ENCODE measurements around the gene FAM228B. TPM values are rescaled to one million over a fixed set of nuclear protein-coding genes. Genes with fewer than 3 reads are reported as not detected.
"Not testable (repeated sequence)": the region's sequence is repeated elsewhere in the genome, so short reads cannot be mapped to it uniquely, and the experiment has no call there.

Gene FAM228B
- total and polyA plus RNA-seq, 2 donors (not counting 1 experiment from before 2014, with no cell fraction given) = 9.8 to 47.2 TPM

- H3K27me3 ChIP-seq (replicated peaks in 1 of 4; ENCODE audit: control extremely low read depth in 1 of 4, control insufficient read depth in 3 of 4, insufficient read depth in 4 of 4, low read length in 3 of 4) = no peaks in the 10 kb centered on the region
- intact Hi-C loops (cut with micrococcal nuclease) = no loop called here
- no peaks in the 10 kb centered on the region for H4K20me1 ChIP-seq (ENCODE audit: control insufficient read depth, insufficient read depth, low read length, poor library complexity, severe bottlenecking)
- H3K27me3 Mint-ChIP-seq = no peaks in the 10 kb centered on the region
- H3K4me1 Mint-ChIP-seq = no peaks in the 10 kb centered on the region
- TF ChIP-seq EZH2 (IDR thresholded peaks at IDR 0.05; ENCODE audit: borderline replicate concordance, insufficient read depth, low read depth, low read length, poor library complexity, severe bottlenecking) (no peak), CTCF (IDR thresholded peaks at IDR 0.05) (no peak)
- H3K4me3 ChIP-seq (ENCODE audit: control extremely low read depth in 1 of 5, extremely low read depth in 1 of 5, insufficient read depth in 1 of 5, low read depth in 2 of 5, low read length in 4 of 5) = no peak overlapping the region
- H3K9ac ChIP-seq (ENCODE audit: low read length) = no peak overlapping the region
- H2AFZ ChIP-seq (ENCODE audit: insufficient read depth, low read depth, low read length, poor library complexity, severe bottlenecking) = no peak overlapping the region
- CTCF ChIA-PET = interaction anchor here (0.6 to 0.7 kb wide), 2 partner anchors 19 to 70 kb away, joined by 3 to 6 read pairs; no protein-coding TSS in a partner anchor
- no peaks in the 10 kb centered on the region for H3K36me3 ChIP-seq (replicated peaks in 1 of 2; ENCODE audit: control extremely low read depth in 1 of 2, control insufficient read depth in 1 of 2, extremely low read depth in 1 of 2, insufficient read depth in 2 of 2, low read length in 1 of 2)
- peaks cover 3% of the 10 kb centered on the region for H3K9me3 Mint-ChIP-seq (ENCODE audit: insufficient read depth)
- 100% methylated on average over 1 of the region's 3 CpGs for WGBS (ENCODE audit: insufficient coverage)
- DNase-seq (no peak), ATAC-seq (ENCODE audit: low read depth) (no peak)
- POLR2A ChIA-PET = no interaction called here
- H3K79me2 ChIP-seq (ENCODE audit: control insufficient read depth, insufficient read depth, low read length) = peaks cover 9% of the 10 kb centered on the region
- peaks cover 0 to 8% (median 1%) of the 10 kb centered on the region in 3 donors for H3K9me3 ChIP-seq (ENCODE audit: control extremely low read depth in 1 of 3, control insufficient read depth in 2 of 3, insufficient read depth in 1 of 3, low read length in 2 of 3)
- H3K4me1 ChIP-seq (ENCODE audit: control insufficient read depth in 2 of 2, insufficient read depth in 2 of 2, low read length in 2 of 2) = no peaks in the 10 kb centered on the region
- H3K4me3 Mint-ChIP-seq = no peak overlapping the region
- no peak overlapping the region for H3K27ac ChIP-seq (ENCODE audit: low read length in 2 of 2)
- no peak overlapping the region for H3K27ac Mint-ChIP-seq
- no peak overlapping the region for H3K4me2 ChIP-seq (replicated peaks; ENCODE audit: low read depth, low read length, poor library complexity, severe bottlenecking)
These were observed 9.3 kb downstream of the FAM228B start for GRCh38 chr2:24132543-24132942.

DNA sequence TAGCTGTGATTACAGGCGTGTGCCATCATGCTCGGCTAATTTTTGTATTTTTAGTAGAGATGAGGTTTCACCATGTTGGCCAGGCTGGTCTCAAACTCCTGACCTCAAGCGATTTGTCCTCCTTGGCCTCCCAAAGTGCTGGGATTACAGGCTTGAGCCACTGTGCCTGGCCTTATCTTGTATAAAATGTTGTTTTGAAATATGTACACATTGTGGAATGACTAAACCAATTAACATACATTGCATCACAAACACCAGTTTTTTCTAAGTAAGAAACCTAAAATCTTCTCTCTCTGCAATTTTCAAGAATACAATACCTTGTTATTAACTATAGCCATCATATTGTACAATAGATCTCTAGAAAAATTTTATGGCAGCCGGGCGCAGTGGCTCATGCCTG, 17.0 kb downstream of the FAM228B start:
- H3K27me3 ChIP-seq (replicated peaks in 1 of 4; ENCODE audit: control extremely low read depth in 1 of 4, control insufficient read depth in 3 of 4, insufficient read depth in 4 of 4, low read length in 3 of 4); H4K20me1 ChIP-seq (ENCODE audit: control insufficient read depth, insufficient read depth, low read length, poor library complexity, severe bottlenecking); POLR2A ChIA-PET; H3K79me2 ChIP-seq (ENCODE audit: control insufficient read depth, insufficient read depth, low read length); H3K9me3 ChIP-seq (ENCODE audit: control extremely low read depth in 1 of 3, control insufficient read depth in 2 of 3, insufficient read depth in 1 of 3, low read length in 2 of 3); H3K4me1 ChIP-seq (ENCODE audit: control insufficient read depth in 2 of 2, insufficient read depth in 2 of 2, low read length in 2 of 2); intact Hi-C loops (cut with micrococcal nuclease); H3K9me3 Mint-ChIP-seq (ENCODE audit: insufficient read depth); H3K27me3 Mint-ChIP-seq; H3K36me3 ChIP-seq (replicated peaks in 1 of 2; ENCODE audit: control extremely low read depth in 1 of 2, control insufficient read depth in 1 of 2, extremely low read depth in 1 of 2, insufficient read depth in 2 of 2, low read length in 1 of 2); ATAC-seq (ENCODE audit: low read depth); H3K4me3 ChIP-seq (ENCODE audit: control extremely low read depth in 1 of 5, extremely low read depth in 1 of 5, insufficient read depth in 1 of 5, low read depth in 2 of 5, low read length in 4 of 5); H3K9ac ChIP-seq (ENCODE audit: low read length); H3K4me3 Mint-ChIP-seq; H3K4me2 ChIP-seq (replicated peaks; ENCODE audit: low read depth, low read length, poor library complexity, severe bottlenecking); H3K27ac Mint-ChIP-seq; DNase-seq; H2AFZ ChIP-seq (ENCODE audit: insufficient read depth, low read depth, low read length, poor library complexity, severe bottlenecking); H3K27ac ChIP-seq (ENCODE audit: low read length in 2 of 2); H3K4me1 Mint-ChIP-seq: not testable (repeated sequence)
- CTCF ChIA-PET = interaction anchor here (1.7 kb wide), 1 partner anchor 56 kb away, joined by 4 read pairs; no protein-coding TSS in a partner anchor
- 97% methylated on average over 3 of the region's 5 CpGs for WGBS (ENCODE audit: insufficient coverage)

Measured in B cell (primary cell).